Osteocyte (in vitro differentiated cells): ENCODE measurements around the gene CCDC102B. TPM values are rescaled to one million over a fixed set of nuclear protein-coding genes. Genes with fewer than 3 reads are reported as not detected.

Experiments used
- DNase-seq: peaks from one replicate; pipeline ENCODE4 v3.0.0; 2021; ENCODE audit warnings: mixed read lengths; ENCODE audit not compliant: unreplicated experiment; ENCODE audit errors: extremely low spot score
- H3K27ac Mint-ChIP-seq: one replicate; pipeline ENCODE4 v1.8.0; 2021; ENCODE audit warnings: mild to moderate bottlenecking, mixed read lengths; ENCODE audit not compliant: unreplicated experiment
- H3K27me3 Mint-ChIP-seq: one replicate; pipeline ENCODE4 v1.8.0; 2021; ENCODE audit warnings: mixed read lengths; ENCODE audit not compliant: unreplicated experiment
- H3K36me3 Mint-ChIP-seq: one replicate; pipeline ENCODE4 v1.8.0; 2021; ENCODE audit warnings: mixed read lengths; ENCODE audit not compliant: unreplicated experiment
- H3K4me1 Mint-ChIP-seq: one replicate; pipeline ENCODE4 v1.8.0; 2021; ENCODE audit warnings: mixed read lengths; ENCODE audit not compliant: unreplicated experiment
- H3K4me3 Mint-ChIP-seq: one replicate; pipeline ENCODE4 v1.8.0; 2021; ENCODE audit warnings: mild to moderate bottlenecking, moderate library complexity, mixed read lengths; ENCODE audit not compliant: unreplicated experiment
- H3K9me3 Mint-ChIP-seq: one replicate; pipeline ENCODE4 v1.8.0; 2021; ENCODE audit warnings: mixed read lengths; ENCODE audit not compliant: unreplicated experiment
- CTCF ChIP-seq: fragments of 200-600 bp; sonication (generic); IDR thresholded peaks from 2 replicates; pipeline ENCODE4 v1.5.0; 2021; ENCODE audit warnings: antibody characterized with exemption, mild to moderate bottlenecking, moderate library complexity
- total RNA-seq: library from RNA; stranded (reverse); gene quantifications from 2 replicates; pipeline ENCODE4 v1.2.1, GENCODE V29; 2021

The CCDC102B gene
- total RNA-seq, 1 donor from 2014 or later = 18.9 TPM

GRCh38 chr18:68916734-68917133 is 118.9 kb downstream of the CCDC102B start:
- H3K9me3 Mint-ChIP-seq = no peaks in the 10 kb centered on the region
- DNase-seq = no peak
- H3K27ac Mint-ChIP-seq = no peak overlapping the region
- no peaks in the 10 kb centered on the region for H3K4me1 Mint-ChIP-seq
- no peak overlapping the region for H3K4me3 Mint-ChIP-seq
- H3K27me3 Mint-ChIP-seq = no peaks in the 10 kb centered on the region
- no peak for TF ChIP-seq CTCF
- no peaks in the 10 kb centered on the region for H3K36me3 Mint-ChIP-seq

- DNase-seq = no peak
- Mint-ChIP-seq H3K27me3 (no peaks in the 10 kb centered on the region), H3K27ac (no peak overlapping the region), H3K9me3 (no peaks in the 10 kb centered on the region), H3K36me3 (no peaks in the 10 kb centered on the region), H3K4me3 (no peak overlapping the region), H3K4me1 (no peaks in the 10 kb centered on the region)
- no peak for TF ChIP-seq CTCF
Measured at GRCh38 chr18:68918216-68918615, 120.3 kb downstream of the CCDC102B start.

DNA sequence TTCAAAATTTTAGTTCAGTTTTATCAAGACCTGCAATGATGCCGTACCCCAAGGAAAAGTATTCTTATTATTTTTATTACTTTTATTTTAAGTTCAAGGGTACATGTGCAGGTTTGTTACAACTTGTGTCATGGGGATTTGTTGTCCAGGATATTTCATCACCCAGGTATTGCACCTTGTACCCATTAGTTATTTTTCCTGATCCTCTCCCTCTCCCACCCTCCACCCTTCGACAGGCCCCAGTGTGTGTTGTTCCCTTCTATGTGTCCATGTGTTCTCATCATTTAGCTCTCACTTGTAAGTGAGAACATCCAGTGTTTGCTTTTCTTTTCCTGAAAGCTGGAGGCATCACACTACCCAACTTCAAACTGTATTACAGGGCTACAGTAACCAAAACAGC is 122.0 kb downstream of the CCDC102B start:
- no peaks in the 10 kb centered on the region for H3K4me1 Mint-ChIP-seq
- H3K36me3 Mint-ChIP-seq = no peaks in the 10 kb centered on the region
- DNase-seq = no peak
- no peak overlapping the region for H3K4me3 Mint-ChIP-seq
- no peak overlapping the region for H3K27ac Mint-ChIP-seq
- no peaks in the 10 kb centered on the region for H3K9me3 Mint-ChIP-seq
- no peaks in the 10 kb centered on the region for H3K27me3 Mint-ChIP-seq
- TF ChIP-seq CTCF = no peak

- peaks cover 5% of the 10 kb centered on the region for H3K27me3 Mint-ChIP-seq
Measured at GRCh38 chr18:68922392-68922791, 124.5 kb downstream of the CCDC102B start.

DNA sequence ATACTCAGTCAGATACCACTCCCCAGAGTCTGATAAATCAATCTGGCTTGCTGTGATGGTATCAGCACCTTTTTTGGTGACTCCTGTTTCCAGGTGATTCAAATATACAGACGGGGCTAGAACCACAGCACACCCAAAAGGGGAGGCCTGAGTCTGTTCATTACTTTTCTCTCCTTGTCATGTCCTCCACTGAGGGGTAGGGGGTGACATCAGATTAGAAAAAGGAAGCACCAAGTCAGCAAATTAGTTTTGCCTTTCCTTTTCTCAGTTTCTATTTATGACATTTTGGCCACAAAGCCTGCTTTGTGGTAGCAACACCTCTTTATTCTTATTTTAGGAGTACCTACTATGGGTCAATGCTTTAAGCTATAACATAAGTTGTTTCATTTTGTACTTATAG is 127.4 kb downstream of the CCDC102B start:
- peaks cover 11% of the 10 kb centered on the region for H3K27me3 Mint-ChIP-seq
- peak; percentile 41 for TF ChIP-seq CTCF
- no peak overlapping the region for H3K4me3 Mint-ChIP-seq
- H3K9me3 Mint-ChIP-seq = no peaks in the 10 kb centered on the region
- no peak for DNase-seq
- H3K4me1 Mint-ChIP-seq = no peaks in the 10 kb centered on the region
- no peaks in the 10 kb centered on the region for H3K36me3 Mint-ChIP-seq
- H3K27ac Mint-ChIP-seq = no peak overlapping the region

More at GRCh38 chr18:68922392-68922791, 124.5 kb downstream of the CCDC102B start:
- Mint-ChIP-seq H3K4me1 (no peaks in the 10 kb centered on the region), H3K9me3 (no peaks in the 10 kb centered on the region), H3K27ac (no peak overlapping the region), H3K36me3 (no peaks in the 10 kb centered on the region), H3K4me3 (no peak overlapping the region)
- TF ChIP-seq CTCF = no peak
- no peak for DNase-seq
